Activated CD4-positive, alpha-beta T cell treated with anti-CD3 and anti-CD28 coated beads for 36 hours (primary cell): ENCODE data around the gene BCKDK. TPM values are rescaled to one million over a fixed set of nuclear protein-coding genes. Genes with fewer than 3 reads are reported as not detected.
"Not testable (repeated sequence)": the region's sequence is repeated elsewhere in the genome, so short reads cannot be mapped to it uniquely, and the experiment has no call there.

Source experiments
- ATAC-seq: fragments of 200-7000 bp; cut with Tn5 transposase; one replicate; pipeline ENCODE4 v1.10.0; 2021; ENCODE audit warnings: mild to moderate bottlenecking, moderate library complexity
- CTCF ChIA-PET: fragments of 350-600 bp; sonication (Branson Sonifier 250); formaldehyde crosslinking; loops from one replicate; lab custom pipeline; 2021; ENCODE audit warnings: antibody characterized with exemption; lab: Charles Lee
- POLR2A ChIA-PET: fragments of 350-600 bp; sonication (Branson Sonifier 250); formaldehyde crosslinking; loops from one replicate; lab custom pipeline; 2021; ENCODE audit warnings: antibody characterized with exemption, inconsistent platforms; lab: Charles Lee
- DNase-seq: peaks from one replicate; pipeline ENCODE4 v3.0.0-alpha.2; 2020
- H3K27ac Mint-ChIP-seq: one replicate; pipeline ENCODE4 v1.8.0; 2021; ENCODE audit warnings: mixed read lengths
- H3K27me3 Mint-ChIP-seq: one replicate; pipeline ENCODE4 v1.8.0; 2021; ENCODE audit warnings: mixed read lengths
- H3K36me3 Mint-ChIP-seq: one replicate; pipeline ENCODE4 v1.8.0; 2021; ENCODE audit warnings: low read depth, mixed read lengths
- H3K4me1 Mint-ChIP-seq: one replicate; pipeline ENCODE4 v1.8.0; 2021; ENCODE audit warnings: mixed read lengths
- H3K4me3 Mint-ChIP-seq: one replicate; pipeline ENCODE4 v1.8.0; 2021; ENCODE audit warnings: mild to moderate bottlenecking, moderate library complexity, mixed read lengths
- H3K9me3 Mint-ChIP-seq: one replicate; pipeline ENCODE4 v1.8.0; 2021; ENCODE audit warnings: low read depth, mixed read lengths
- intact Hi-C, 2 experiments: fragments of 100-400 bp; cut with DNase I in 1 of 2; cut with micrococcal nuclease in 1 of 2; formaldehyde crosslinking; loops; one replicate each; pipeline versions ENCODE4 v1.14.2 to v1.15.1; 2022 to 2024; cut with DNase I, micrococcal nuclease
- total RNA-seq, 2 experiments: library from RNA; stranded (reverse); gene quantifications; one replicate each; pipeline ENCODE4 v1.2.3, GENCODE V29; 2021

The BCKDK gene
- total RNA-seq, 2 experiments from 2014 or later = 50.0 to 53.3 TPM

GRCh38 chr16:31094424-31095120 is 13.6 kb upstream of the BCKDK start, which contains the start of gene VKORC1:
Gene VKORC1 (minus strand): TSS chr16:31094797. CDS start chr16:31094729, 68 bp downstream.
- intact Hi-C loops = loop anchor here (1.0 to 10.0 kb wide), 13 partner anchors 20 to 365 kb away; partner anchors contain the start of genes HSD3B7 (in 2 of the 2), KAT8 (in 2 of the 2), ZNF646 (in 2 of the 2) and ZNF668 (in 2 of the 2)
- H3K9me3 Mint-ChIP-seq = no peaks in the 10 kb centered on the region
- H3K36me3 Mint-ChIP-seq = peaks cover 21% of the 10 kb centered on the region
- peak within 1 kb of the TSS; percentile 89 for H3K27ac Mint-ChIP-seq
- peak within 1 kb of the TSS; percentile 98 for H3K4me3 Mint-ChIP-seq
- DNase-seq (peak; percentile 96), ATAC-seq (peak; percentile 92)
- POLR2A ChIA-PET = interaction anchor here (0.9 kb wide), 1 partner anchor 23 kb away, joined by 7 read pairs; the partner anchor contains the start of gene KAT8
- peaks cover 25% of the 10 kb centered on the region for H3K4me1 Mint-ChIP-seq
- no peaks in the 10 kb centered on the region for H3K27me3 Mint-ChIP-seq
- CTCF ChIA-PET = interaction anchor here (2.4 kb wide), 1 partner anchor 21 kb away, joined by 7 read pairs; the partner anchor contains the start of genes ZNF646 and ZNF668

- CTCF ChIA-PET = interaction anchor here (0.6 to 1.2 kb wide), 3 partner anchors 8 to 136 kb away, joined by 3 to 4 read pairs (median 3); no protein-coding TSS in a partner anchor
- no peak overlapping the region for H3K4me3 Mint-ChIP-seq
- DNase-seq (no peak), ATAC-seq (no peak)
- no peaks in the 10 kb centered on the region for H3K9me3 Mint-ChIP-seq
- H3K27ac Mint-ChIP-seq = no peak overlapping the region
- H3K4me1 Mint-ChIP-seq = peaks cover 9% of the 10 kb centered on the region
- POLR2A ChIA-PET = interaction anchor here (0.6 kb wide), 1 partner anchor 13 kb away, joined by 3 read pairs; no protein-coding TSS in a partner anchor
- intact Hi-C loops = loop anchor here in 1 of 2 experiments (10.0 kb wide), 1 partner anchor 115 kb away; the partner anchor contains the start of gene HSD3B7
- no peaks in the 10 kb centered on the region for H3K36me3 Mint-ChIP-seq
- H3K27me3 Mint-ChIP-seq = no peaks in the 10 kb centered on the region
Observed at GRCh38 chr16:31099860-31100638, 8.1 kb upstream of the BCKDK start.

- ATAC-seq, H3K4me3 Mint-ChIP-seq, H3K9me3 Mint-ChIP-seq, H3K4me1 Mint-ChIP-seq, DNase-seq, H3K27me3 Mint-ChIP-seq, H3K36me3 Mint-ChIP-seq, intact Hi-C loops, H3K27ac Mint-ChIP-seq: not testable (repeated sequence)
- CTCF ChIA-PET = interaction anchor here (0.6 to 1.2 kb wide), 5 partner anchors 9 to 137 kb away, joined by 3 to 4 read pairs (median 3); partner anchors contain the start of gene HSD3B7
- POLR2A ChIA-PET = interaction anchor here (0.6 kb wide), 1 partner anchor 12 kb away, joined by 3 read pairs; no protein-coding TSS in a partner anchor
Observed at GRCh38 chr16:31100876-31101641, 7.1 kb upstream of the BCKDK start.

- H3K27ac Mint-ChIP-seq = peak overlapping the region; percentile 80
- H3K27me3 Mint-ChIP-seq = no peaks in the 10 kb centered on the region
- H3K36me3 Mint-ChIP-seq = peaks cover 12% of the 10 kb centered on the region
- DNase-seq (peak; percentile 90), ATAC-seq (peak; percentile 40)
- intact Hi-C loops = loop anchor here (5.0 kb wide), 4 partner anchors 37 to 767 kb away; partner anchors contain the start of genes ZNF267 (in 1 of the 2) and ZNF843 (in 1 of the 2)
- no peaks in the 10 kb centered on the region for H3K9me3 Mint-ChIP-seq
- peak overlapping the region; percentile 50 for H3K4me3 Mint-ChIP-seq
- ChIA-PET POLR2A (no interaction called here), CTCF (no interaction called here)
- H3K4me1 Mint-ChIP-seq = peaks cover 22% of the 10 kb centered on the region
Observed at GRCh38 chr16:31105677-31106213, 2.4 kb upstream of the BCKDK start.

GRCh38 chr16:31106509-31107464 is 1.4 kb upstream of the BCKDK start:
- Mint-ChIP-seq H3K4me1 (peaks cover 22% of the 10 kb centered on the region), H3K36me3 (peaks cover 20% of the 10 kb centered on the region), H3K27me3 (no peaks in the 10 kb centered on the region), H3K9me3 (no peaks in the 10 kb centered on the region), H3K4me3 (peak overlapping the region; percentile 86), H3K27ac (peak overlapping the region; percentile 96)
- ChIA-PET POLR2A (interaction anchor here (1.0 to 1.7 kb wide), 3 partner anchors 11 to 767 kb away, joined by 3 to 6 read pairs (median 5); partner anchors contain the start of genes FUS, KAT8 and ZNF267), CTCF (no interaction called here)
- intact Hi-C loops = loop anchor here (5.0 kb wide), 4 partner anchors 36 to 766 kb away; partner anchors contain the start of genes ZNF267 (in 1 of the 2) and ZNF843 (in 1 of the 2)
- no peak for DNase-seq
- ATAC-seq = no peak

- no peaks in the 10 kb centered on the region for H3K9me3 Mint-ChIP-seq
- H3K4me1 Mint-ChIP-seq = peaks cover 22% of the 10 kb centered on the region
- peak overlapping the region; percentile 96 for H3K27ac Mint-ChIP-seq
- ChIA-PET CTCF (no interaction called here), POLR2A (interaction anchor here (1.0 to 1.7 kb wide), 3 partner anchors 10 to 766 kb away, joined by 3 to 6 read pairs (median 5); partner anchors contain the start of genes FUS, KAT8 and ZNF267)
- H3K36me3 Mint-ChIP-seq = peaks cover 25% of the 10 kb centered on the region
- DNase-seq = peak; percentile 77
- ATAC-seq = peak; percentile 87
- intact Hi-C loops = loop anchor here (5.0 kb wide), 4 partner anchors 35 to 765 kb away; partner anchors contain the start of genes ZNF267 (in 1 of the 2) and ZNF843 (in 1 of the 2)
- peak overlapping the region; percentile 86 for H3K4me3 Mint-ChIP-seq
- no peaks in the 10 kb centered on the region for H3K27me3 Mint-ChIP-seq
Observed at GRCh38 chr16:31107465-31107867, 720 bp upstream of the BCKDK start.

- intact Hi-C loops = loop anchor here (2.0 to 5.0 kb wide), 10 partner anchors 33 to 763 kb away; partner anchors contain the start of genes ARMC5 (in 1 of the 2), FBXL19 (in 1 of the 2), FUS (in 1 of the 2) and SETD1A (in 1 of the 2)
- Mint-ChIP-seq H3K27me3 (no peaks in the 10 kb centered on the region), H3K4me1 (peaks cover 25% of the 10 kb centered on the region), H3K4me3 (peak overlapping the region; percentile 76), H3K36me3 (peaks cover 25% of the 10 kb centered on the region), H3K9me3 (no peaks in the 10 kb centered on the region), H3K27ac (peak overlapping the region; percentile 67)
- CTCF ChIA-PET = no interaction called here
- ATAC-seq = no peak
- POLR2A ChIA-PET = no interaction called here
- DNase-seq = peak; percentile 18
Observed at GRCh38 chr16:31108794-31109558, 790 bp downstream of the BCKDK start.

- CTCF ChIA-PET = interaction anchor here (0.6 kb wide), 1 partner anchor 8 kb away, joined by 3 read pairs; no protein-coding TSS in a partner anchor
- POLR2A ChIA-PET = no interaction called here
- peak overlapping the region; percentile 76 for H3K4me3 Mint-ChIP-seq
- no peaks in the 10 kb centered on the region for H3K27me3 Mint-ChIP-seq
- peak overlapping the region; percentile 58 for H3K27ac Mint-ChIP-seq
- no peaks in the 10 kb centered on the region for H3K9me3 Mint-ChIP-seq
- peaks cover 25% of the 10 kb centered on the region for H3K36me3 Mint-ChIP-seq
- H3K4me1 Mint-ChIP-seq = peaks cover 25% of the 10 kb centered on the region
- intact Hi-C loops = loop anchor here (2.0 to 5.0 kb wide), 10 partner anchors 33 to 763 kb away; partner anchors contain the start of genes ARMC5 (in 1 of the 2), FBXL19 (in 1 of the 2), FUS (in 1 of the 2) and SETD1A (in 1 of the 2)
- DNase-seq (no peak), ATAC-seq (no peak)
Observed at GRCh38 chr16:31109622-31110021, 1.4 kb downstream of the BCKDK start.
